ENCODE results near the gene LCNL1.

The LCNL1 gene

DNA sequence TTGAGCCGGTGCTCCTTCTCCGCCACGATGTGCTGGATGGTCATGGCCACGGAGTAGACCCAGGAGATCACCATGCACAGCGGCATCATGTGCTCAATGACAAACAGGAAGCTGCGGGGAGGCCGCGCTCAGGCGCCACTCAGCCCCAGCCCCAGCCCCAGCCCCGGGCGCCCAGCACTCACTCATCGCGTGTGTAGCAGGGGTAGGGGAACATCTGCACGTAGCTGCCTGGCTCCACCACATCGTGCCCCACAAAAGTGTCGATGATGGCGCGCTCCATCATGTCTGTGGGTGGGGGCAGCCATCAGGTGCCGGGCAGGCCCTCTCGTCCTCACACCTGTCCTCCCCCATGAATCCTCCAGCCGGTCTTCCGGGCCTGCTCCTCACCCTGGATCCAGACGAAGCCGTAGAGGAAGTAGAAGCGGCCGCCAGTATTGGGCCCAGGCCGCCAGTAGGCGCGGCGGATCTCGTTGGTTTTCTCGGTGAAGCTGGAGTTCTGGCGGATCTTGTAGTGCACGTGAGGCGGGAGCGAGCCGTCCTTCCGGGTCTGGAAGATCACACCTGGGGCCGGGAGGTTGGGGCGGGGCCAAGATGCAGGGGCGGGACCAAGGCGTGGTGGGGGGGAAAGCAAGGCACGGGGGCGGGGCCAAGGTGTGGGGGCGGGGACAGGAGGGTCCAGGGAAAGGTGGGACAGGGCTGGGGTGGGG is 35.2 kb downstream of the LCNL1 start:
- H3K36me3 ChIP-seq (ENCODE audit: control insufficient read depth, insufficient read depth, low read length) = no peaks in the 10 kb centered on the region
- H3K27me3 ChIP-seq (ENCODE audit: control insufficient read depth, insufficient read depth, low read length) = no peaks in the 10 kb centered on the region

DNA sequence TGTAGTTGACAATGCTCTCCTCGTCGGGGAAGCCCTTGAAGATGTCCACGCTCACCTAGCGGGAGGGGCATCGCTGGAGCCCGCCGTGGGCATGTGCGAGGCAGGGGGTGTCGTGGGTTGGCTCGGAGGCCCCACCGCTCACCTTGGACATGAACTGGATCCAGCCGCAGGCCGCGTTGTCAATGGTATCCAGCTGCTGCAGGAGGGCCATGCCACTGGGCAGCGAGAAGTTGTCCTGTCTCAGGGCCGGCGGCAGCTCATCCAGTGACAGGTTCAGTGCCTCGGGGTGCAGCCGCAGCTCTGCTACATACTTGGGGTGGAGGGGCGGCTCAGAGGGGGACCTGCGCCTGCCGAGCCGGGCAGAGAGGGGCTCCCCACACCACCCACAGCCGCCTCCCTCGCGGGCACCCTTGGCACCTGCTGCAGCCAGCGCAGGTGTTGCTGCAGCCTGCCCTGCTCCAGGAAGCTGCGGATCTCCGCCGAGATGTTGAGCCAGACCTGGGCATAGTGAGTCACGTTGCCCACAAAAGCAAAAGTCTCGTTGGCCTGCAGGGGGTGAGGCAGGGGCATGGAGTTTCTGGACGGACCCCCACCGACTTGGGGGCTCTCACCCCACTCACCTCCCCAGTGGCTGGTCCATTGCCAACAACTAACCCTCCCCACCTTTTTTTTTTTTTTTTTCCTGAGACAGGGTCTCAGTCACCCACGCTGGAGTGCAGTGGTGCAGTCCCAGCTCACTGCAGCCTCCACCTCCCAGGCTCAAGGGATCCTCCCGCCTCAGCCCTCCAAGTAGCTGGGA is 36.2 kb downstream of the LCNL1 start:
- H3K9me3 ChIP-seq (ENCODE audit: control insufficient read depth, low read length) = no peaks in the 10 kb centered on the region
- no peak overlapping the region for H3K9ac ChIP-seq
- H3K27ac ChIP-seq = no peak overlapping the region
- no peaks in the 10 kb centered on the region for H3K79me2 ChIP-seq
- no peaks in the 10 kb centered on the region for H3K36me3 ChIP-seq (ENCODE audit: control insufficient read depth, insufficient read depth, low read length)
- H3K4me1 ChIP-seq = no peaks in the 10 kb centered on the region
- TF ChIP-seq CTCF (IDR thresholded peaks at IDR 0.05) = no peak
- no peak overlapping the region for H3K4me2 ChIP-seq (ENCODE audit: low read length)
- H3K4me3 ChIP-seq (ENCODE audit: low read depth, low read length) = no peak overlapping the region
- H3K27me3 ChIP-seq (ENCODE audit: control insufficient read depth, insufficient read depth, low read length) = no peaks in the 10 kb centered on the region
- H2AFZ ChIP-seq = no peak overlapping the region

More for the DNA sequence above, 35.2 kb downstream of the LCNL1 start:
- Histone ChIP-seq H2AFZ (no peak overlapping the region), H3K27ac (no peak overlapping the region), H3K9me3 (ENCODE audit: control insufficient read depth, low read length) (no peaks in the 10 kb centered on the region), H3K4me2 (ENCODE audit: low read length) (no peak overlapping the region), H3K4me1 (no peaks in the 10 kb centered on the region), H3K9ac (no peak overlapping the region), H3K79me2 (no peaks in the 10 kb centered on the region), H3K4me3 (ENCODE audit: low read depth, low read length) (no peak overlapping the region)
- TF ChIP-seq CTCF (IDR thresholded peaks at IDR 0.05) = no peak

DNA sequence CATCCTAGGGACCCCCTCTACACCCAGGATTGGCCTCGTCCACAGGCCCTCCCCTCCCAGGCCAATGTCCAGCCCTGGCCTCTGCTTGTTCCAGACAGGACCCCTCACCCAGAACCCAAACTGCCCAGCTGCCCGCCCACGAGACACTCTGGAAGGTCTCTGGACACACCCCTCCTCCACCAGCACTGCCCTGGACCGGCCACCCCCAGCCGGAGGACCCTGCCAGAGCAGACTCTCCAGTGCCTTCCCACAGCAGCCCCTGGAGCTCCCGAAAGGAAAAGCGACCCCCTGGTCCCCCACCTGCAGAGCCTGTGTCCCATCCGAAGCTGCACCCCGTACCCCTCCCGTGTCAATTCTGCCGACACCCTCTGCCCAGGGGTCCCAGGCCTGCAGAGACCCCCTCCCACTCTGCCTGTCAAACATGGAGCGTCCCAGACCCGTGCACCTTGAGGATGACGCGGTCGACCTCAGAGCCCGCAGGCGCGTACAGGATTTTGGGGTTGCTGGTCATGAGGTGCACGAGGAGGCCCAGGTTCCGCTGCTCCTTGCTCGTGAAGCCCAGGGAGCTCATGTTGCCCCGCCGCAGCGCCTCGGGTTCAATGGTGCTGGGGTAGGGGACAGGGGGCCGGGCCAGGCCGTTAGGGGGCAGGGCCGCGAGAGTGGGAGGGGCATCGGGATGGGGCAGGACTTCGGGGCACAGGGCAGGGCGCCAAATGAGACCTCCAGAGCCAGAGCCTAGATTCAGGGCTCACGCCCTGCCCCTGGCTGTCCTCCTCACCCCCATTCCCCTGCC is 37.3 kb downstream of the LCNL1 start:
- Histone ChIP-seq H3K36me3 (ENCODE audit: control insufficient read depth, insufficient read depth, low read length) (no peaks in the 10 kb centered on the region), H3K27ac (no peak overlapping the region)

More for the DNA sequence above, 37.3 kb downstream of the LCNL1 start:
- no peaks in the 10 kb centered on the region for H3K9me3 ChIP-seq (ENCODE audit: control insufficient read depth, low read length)
- H3K4me1 ChIP-seq = no peaks in the 10 kb centered on the region
- H3K9ac ChIP-seq = no peak overlapping the region
- no peak overlapping the region for H3K4me2 ChIP-seq (ENCODE audit: low read length)
- no peaks in the 10 kb centered on the region for H3K27me3 ChIP-seq (ENCODE audit: control insufficient read depth, insufficient read depth, low read length)
- TF ChIP-seq CTCF (IDR thresholded peaks at IDR 0.05) = no peak
- H2AFZ ChIP-seq = no peak overlapping the region
- H3K4me3 ChIP-seq (ENCODE audit: low read depth, low read length) = no peak overlapping the region
- no peaks in the 10 kb centered on the region for H3K79me2 ChIP-seq
